Activated T-helper 9 cell treated with anti-CD3 and anti-CD28 coated beads, Interleukin-2, amount 50 U/mL, for 16 hours (primary cell): ENCODE results near the gene HOXB9.
A peak's percentile ranks its signal among the peaks of the same experiment; 100 is the strongest.

Experiments
- DNase-seq: peaks from one replicate; pipeline ENCODE4 v3.0.0-alpha.2; 2020; ENCODE audit warnings: low read depth

HOXB9 gene

DNA sequence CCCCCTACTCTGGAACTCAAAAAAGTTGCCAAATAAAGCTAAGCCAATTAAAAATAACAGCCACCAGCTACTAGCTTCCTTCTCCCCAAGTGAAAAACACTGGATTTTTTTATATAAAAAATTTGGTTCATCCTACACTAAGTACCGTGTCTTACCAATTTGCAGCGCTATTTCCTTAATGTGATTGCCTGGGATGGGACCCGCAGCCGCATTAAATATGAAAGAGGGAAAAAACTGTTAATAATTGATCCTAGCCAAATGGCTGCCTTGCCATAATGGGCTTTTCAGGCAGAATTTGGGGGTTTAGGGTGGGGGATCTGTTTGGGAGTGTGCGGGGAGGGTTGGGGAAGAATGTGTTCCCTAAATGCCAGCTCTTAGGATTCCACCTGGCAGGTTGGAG is 2.0 kb downstream of the HOXB9 start:
- DNase-seq = no peak

DNA sequence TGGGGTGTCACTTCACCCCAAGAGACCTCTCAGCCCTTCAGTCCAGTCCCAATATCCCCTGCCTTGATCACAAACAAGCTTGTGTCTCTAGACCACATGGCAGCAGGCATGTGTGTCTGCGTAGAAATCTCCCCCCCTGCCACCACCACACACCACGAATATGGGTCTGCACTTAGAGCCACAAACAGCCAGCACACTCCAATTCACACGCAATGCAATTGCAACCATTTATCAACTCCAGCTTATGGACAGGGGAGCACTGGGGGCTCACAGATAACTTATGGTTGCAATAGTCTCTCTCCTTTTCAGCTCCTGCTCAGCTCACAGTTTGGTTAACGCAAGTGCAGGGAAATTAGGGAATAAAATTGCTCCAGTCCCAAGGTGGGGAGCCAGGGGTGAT is 2.6 kb downstream of the HOXB9 start:
- DNase-seq = no peak

GRCh38 chr17:48622857-48623256 is 3.3 kb downstream of the HOXB9 start:
- no peak for DNase-seq

DNA sequence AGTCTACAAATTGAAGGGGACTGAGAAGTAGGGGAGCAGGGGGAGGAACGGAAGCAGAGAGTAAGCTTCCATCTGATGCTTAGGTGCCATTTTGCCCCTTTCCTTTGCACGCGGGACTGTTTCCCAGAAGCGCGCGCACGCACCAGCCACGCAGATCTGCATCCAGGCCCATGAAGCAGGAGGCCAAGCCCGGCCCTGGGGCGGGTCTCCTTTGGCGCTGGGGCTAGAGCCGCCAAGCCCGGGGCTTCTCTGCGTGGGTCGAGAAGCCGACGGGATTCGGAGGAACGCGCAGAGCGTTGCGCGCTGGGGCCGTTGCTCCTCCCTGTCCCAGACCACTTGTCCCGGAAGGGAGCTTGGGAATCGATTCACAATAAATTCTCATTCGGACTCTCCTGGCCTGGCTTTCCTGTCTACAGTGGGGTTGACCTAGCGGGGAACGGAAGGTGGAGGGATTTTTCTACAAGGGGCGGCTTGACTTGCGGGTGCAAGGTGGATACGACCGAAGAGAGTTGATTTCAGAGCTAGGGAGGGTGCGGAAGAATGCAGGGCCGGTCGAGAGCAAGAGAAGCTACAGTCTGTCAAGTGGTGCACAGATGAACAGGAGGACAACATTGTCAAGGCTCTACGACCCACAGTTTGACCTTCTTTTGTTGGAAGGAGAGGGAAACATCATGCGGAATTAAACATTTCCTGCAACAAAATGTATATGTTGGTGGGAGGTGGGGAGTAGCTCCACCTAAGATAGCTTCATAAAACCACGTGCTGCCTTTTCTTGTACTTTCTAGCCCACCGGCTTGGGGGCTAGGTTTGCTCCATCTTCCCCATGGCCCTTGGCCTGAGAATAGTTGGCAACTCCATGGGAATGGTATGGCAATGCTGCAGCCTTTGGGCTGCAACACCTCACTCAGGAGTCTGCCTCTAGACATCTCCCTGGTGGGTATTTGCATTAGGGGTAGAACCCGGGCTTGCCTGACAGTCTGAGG is 4.5 kb downstream of the HOXB9 start:
- no peak for DNase-seq

GRCh38 chr17:48620461-48621139 is 5.6 kb downstream of the HOXB9 start:
- no peak for DNase-seq

DNA sequence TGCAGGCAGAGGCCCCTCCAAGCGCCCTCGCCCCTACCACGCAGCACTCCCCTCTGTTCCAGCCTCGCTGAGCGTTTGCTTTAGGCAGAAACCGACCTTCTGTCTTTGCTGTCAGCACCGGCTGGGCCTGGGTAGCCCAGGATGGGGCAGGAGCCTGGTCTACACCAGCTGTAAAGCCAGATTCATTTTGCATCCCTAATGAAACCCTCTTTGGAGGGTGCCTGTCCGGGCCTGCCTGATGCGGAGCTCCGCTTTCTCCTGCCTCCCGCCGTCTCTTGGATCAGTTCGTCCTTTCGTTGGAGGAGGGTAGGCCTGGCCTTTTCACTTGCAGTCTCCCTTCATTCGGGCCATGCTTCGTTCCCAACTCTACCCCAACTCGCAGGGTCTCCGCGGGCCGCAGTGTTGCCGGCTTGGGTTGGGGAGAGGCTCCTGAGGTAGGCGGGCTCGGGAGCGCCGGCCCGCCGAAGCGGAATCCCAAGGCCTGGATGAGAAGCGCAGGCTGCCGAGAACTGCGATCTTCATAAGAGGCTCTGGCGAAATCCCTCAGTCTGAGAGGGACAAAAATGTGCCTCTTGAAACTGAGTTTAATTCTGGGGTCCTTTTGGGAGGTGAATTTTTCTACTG is 6.2 kb downstream of the HOXB9 start:
- no peak for DNase-seq

- DNase-seq = peak; percentile 72
Measured at GRCh38 chr17:48618256-48618896, 7.8 kb downstream of the HOXB9 start.

DNA sequence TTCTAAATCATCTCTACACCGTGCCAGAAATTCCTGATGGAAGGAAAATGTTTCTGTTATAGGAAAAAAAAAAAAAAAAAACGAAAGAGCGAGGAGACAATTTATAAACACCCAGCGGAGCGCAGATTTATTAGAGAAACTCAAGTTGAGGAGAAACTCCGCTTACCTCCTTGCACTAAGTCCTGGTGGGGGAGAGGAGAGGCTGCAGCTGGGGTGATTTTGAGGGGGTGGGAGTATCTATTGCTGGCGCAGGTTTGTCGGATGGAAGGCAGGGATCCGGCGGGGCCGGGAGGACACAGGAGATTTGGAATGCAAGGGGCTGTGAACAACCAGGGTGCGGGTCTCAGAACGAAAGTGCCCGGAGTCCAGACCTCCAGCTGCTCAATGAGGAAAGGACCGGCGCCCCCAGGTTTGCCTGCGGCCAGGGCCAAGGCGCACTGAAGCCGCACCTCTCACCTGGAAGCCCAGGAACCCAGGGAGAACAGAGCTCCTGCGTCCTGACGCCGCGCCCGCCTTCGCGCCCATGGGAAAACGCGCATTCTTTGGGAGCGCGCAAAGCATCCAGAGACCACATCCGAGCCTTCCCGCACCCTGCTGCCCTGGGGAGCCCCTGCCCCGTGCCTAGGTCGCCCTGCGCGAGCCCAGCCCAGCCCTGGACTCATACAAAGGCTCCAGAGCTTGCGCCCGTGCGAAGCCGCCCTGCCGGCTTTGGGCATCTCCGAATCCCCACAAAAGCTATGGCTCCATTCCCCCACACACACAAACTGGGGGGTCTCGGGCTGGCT is 8.5 kb downstream of the HOXB9 start:
- DNase-seq = no peak

- no peak for DNase-seq
Measured at GRCh38 chr17:48616717-48617470, 9.3 kb downstream of the HOXB9 start.

- DNase-seq = no peak
Measured at GRCh38 chr17:48615963-48616716, 10.0 kb downstream of the HOXB9 start.

DNA sequence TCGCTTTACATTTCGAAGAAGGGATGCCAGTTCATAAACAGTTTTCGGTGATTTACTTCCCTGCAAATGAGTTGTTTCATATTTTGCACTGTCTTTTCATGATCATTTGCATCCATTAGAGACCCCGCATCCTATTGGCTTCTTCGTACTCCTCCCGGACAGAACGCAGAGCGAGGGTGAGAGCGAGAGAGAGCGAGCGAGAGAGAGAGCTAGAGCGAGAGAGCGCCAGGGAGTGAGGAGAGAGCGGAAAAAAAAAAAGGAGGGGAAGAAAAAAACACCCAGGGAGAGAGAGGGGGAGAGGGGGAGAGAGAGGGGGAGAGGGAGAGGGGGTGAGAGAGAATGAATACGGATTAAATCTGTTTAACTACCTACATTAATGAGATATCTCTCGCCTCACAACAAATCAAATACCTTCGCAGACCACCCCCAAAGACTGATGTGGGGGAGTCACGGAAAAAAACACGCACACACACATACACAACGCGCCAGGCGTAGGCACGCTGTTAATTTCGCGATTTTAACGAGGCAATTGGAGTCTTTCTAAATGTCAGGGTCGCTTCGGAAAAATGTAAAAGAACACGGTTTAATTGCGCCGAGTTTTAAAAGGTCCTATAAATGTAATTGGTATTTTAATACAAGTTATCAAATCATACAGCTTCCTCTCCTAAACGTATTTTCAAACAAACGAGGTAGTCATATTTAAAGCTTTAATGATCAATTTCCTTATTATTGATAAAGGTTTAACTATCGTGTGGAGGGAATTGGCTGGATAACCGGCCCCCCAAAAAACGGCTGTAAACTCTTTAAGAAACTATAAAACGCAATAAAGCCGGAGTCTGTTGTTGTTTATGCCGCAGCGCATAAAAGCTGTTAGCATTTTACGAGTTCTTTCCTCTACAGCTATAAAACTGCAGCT is 10.9 kb downstream of the HOXB9 start, which contains the start of gene HOXB8:
HOXB8 (minus strand) TSS at position 246 of the 916 bp plus-strand sequence. CDS start 588 bp downstream, outside the sequence.
- no peak for DNase-seq

DNA sequence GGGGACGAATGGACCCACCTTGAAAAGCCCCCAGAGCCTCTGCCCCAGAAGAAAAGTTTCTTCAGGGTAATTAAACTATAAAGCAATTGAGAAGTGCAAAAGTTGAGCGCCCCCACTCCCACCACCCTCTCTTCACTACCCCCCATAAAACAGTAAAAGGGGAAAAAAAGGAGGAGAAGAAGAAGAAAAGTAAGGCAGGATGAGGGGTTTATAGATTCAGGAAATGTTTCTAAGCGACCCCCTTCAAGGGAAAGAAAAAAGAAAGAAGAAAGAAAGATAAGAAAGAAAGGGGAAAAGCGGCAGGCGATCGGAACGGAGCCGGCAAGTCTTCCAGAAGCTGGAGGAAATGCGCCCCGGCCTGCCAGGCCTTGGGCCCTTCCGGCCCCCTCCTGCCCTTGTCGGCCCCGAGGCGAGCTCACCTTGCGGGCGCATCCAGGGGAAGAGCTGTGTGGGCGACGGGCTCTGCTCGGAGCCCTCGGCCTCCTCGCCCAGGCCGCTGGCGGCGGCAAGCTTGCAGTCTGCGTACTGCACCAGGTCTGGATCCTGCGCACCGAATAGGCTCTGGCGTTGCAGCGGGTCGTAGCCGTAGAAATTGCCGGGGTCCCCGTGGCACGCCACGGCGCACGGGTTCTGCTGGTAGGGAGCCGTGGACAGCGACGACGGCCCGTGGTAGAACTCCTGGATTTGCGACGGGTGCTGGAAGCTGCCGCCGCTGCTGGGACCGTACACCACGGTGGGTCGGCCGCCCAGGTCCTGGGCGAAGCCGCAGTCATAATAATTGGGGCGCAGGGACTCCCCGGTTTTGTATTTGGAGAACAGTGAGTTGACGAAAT is 12.1 kb downstream of the HOXB9 start:
- no peak for DNase-seq

- no peak for DNase-seq
Measured at GRCh38 chr17:48612854-48613691, 13.1 kb downstream of the HOXB9 start.

DNA sequence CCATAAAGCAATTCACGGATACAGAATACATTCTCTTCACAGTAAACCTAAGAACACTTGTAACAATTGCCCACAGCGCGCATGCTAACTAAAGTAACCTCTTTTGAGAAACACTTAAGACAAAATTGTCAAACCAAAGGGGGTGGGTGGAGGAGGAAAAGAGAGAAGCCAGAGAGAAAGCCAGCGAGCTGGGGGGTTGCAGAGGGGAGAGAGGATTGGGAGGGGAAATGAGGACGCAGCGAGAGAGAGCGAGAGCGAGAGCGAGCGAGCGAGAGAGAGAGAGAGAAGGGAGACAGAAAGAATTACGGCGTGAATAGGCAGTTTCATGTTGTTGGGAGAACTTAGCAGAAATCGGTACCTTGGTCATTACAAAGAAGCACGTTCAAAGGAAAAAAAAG is 13.7 kb downstream of the HOXB9 start:
- no peak for DNase-seq

GRCh38 chr17:48611681-48612455 is 14.3 kb downstream of the HOXB9 start:
- DNase-seq = no peak

DNA sequence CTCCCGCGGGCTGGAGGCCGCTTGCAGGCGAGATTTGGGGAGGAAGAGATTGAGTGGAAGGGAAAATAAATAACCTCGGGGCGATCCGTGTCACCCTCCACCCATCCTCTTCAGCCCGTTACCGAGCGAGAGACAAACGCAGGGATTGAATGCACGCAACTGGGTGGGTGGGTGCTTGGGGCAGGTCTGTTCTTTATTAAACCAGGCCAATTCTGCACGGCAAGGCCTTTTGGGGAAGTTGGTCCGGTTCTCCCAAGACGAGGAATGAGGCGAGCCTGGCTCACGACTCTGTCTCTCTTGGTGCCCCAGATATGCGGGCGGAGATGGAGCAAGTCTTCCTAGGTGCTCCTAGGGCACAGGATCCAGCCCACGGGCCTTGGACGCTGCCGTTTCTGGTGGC is 14.9 kb downstream of the HOXB9 start:
- no peak for DNase-seq
